CD4-positive, alpha-beta memory T cell (primary cell): Measurements from ENCODE around the gene EPS8. TPM values are rescaled to one million over a fixed set of nuclear protein-coding genes. Genes with fewer than 3 reads are reported as not detected.
"Not testable (repeated sequence)": the region's sequence is repeated elsewhere in the genome, so short reads cannot be mapped to it uniquely, and the experiment has no call there.

Source experiments
- CTCF ChIA-PET: fragments of 350-600 bp; sonication (Branson Sonifier 250); formaldehyde crosslinking; loops from one replicate; lab custom pipeline; 2021; ENCODE audit warnings: inconsistent platforms; ENCODE audit not compliant: partially characterized antibody; lab: Charles Lee
- POLR2A ChIA-PET: fragments of 350-600 bp; sonication (Branson Sonifier 250); formaldehyde crosslinking; loops from one replicate; lab custom pipeline; 2021; ENCODE audit not compliant: partially characterized antibody; lab: Charles Lee
- DNase-seq, 5 donors: peaks; one replicate each; pipeline versions ENCODE4 v3.0.0 to v3.0.0-alpha.2; 2020 to 2022; ENCODE audit warnings: mixed read lengths in 1 of 5
- H3K27ac ChIP-seq: one replicate; pipeline ENCODE4 v1.7.0; 2013; ENCODE audit warnings: low read depth, low read length
- H3K27me3 ChIP-seq: 2 replicates; pipeline ENCODE4 v1.7.0; 2013; ENCODE audit warnings: mild to moderate bottlenecking, low read length, moderate library complexity; ENCODE audit not compliant: insufficient read depth
- H3K36me3 ChIP-seq: 2 replicates; pipeline ENCODE4 v1.7.0; 2013; ENCODE audit warnings: mild to moderate bottlenecking, low read length, moderate library complexity; ENCODE audit not compliant: insufficient read depth
- H3K4me1 ChIP-seq: 2 replicates; pipeline ENCODE4 v1.7.0; 2013; ENCODE audit warnings: mild to moderate bottlenecking, low read length, moderate library complexity; ENCODE audit not compliant: insufficient read depth
- H3K4me3 ChIP-seq, 2 donors: one replicate each; pipeline ENCODE4 v1.7.0; 2013; ENCODE audit warnings: low read length in 2 of 2, mild to moderate bottlenecking in 1 of 2
- H3K9me3 ChIP-seq, 2 donors: one replicate each; pipeline ENCODE4 v1.7.0; 2013; ENCODE audit warnings: low read length in 2 of 2, control low read depth in 1 of 2; ENCODE audit not compliant: control insufficient read depth in 1 of 2
- H3K27ac Mint-ChIP-seq, 7 donors: one replicate each; pipeline ENCODE4 v1.8.0; 2020 to 2021; ENCODE audit warnings: mixed read lengths in 7 of 7, mild to moderate bottlenecking in 6 of 7, inconsistent platforms in 3 of 7, moderate library complexity in 3 of 7
- H3K27me3 Mint-ChIP-seq, 2 donors: one replicate each; pipeline ENCODE4 v1.8.0; 2020 to 2021; ENCODE audit warnings: mixed read lengths in 2 of 2
- H3K36me3 Mint-ChIP-seq, 2 donors: one replicate each; pipeline ENCODE4 v1.8.0; 2020 to 2021; ENCODE audit warnings: mixed read lengths in 2 of 2, inconsistent platforms in 1 of 2, mild to moderate bottlenecking in 1 of 2
- H3K4me1 Mint-ChIP-seq, 4 donors: one replicate each; pipeline ENCODE4 v1.8.0; 2020 to 2021; ENCODE audit warnings: mixed read lengths in 4 of 4, mild to moderate bottlenecking in 1 of 4
- H3K4me3 Mint-ChIP-seq, 8 donors: one replicate each; pipeline ENCODE4 v1.8.0; 2020 to 2021; ENCODE audit warnings: mixed read lengths in 8 of 8, mild to moderate bottlenecking in 7 of 8, moderate library complexity in 6 of 8, inconsistent platforms in 3 of 8
- H3K9me3 Mint-ChIP-seq, 8 donors: one replicate each; pipeline ENCODE4 v1.8.0; 2020 to 2021; ENCODE audit warnings: mixed read lengths in 8 of 8, mild to moderate bottlenecking in 5 of 8, inconsistent platforms in 3 of 8, moderate library complexity in 1 of 8
- intact Hi-C: fragments of 100-400 bp; cut with micrococcal nuclease; formaldehyde crosslinking; loops from one replicate; pipeline ENCODE4 v1.15.1; 2023
- polyA plus RNA-seq, 2 donors: library from polyadenylated mRNA; unstranded; fragments of 300-500 nt; fragmentation: Illumina TruSeq; gene quantifications; one replicate each; pipeline ENCODE4 v1.2.3, GENCODE V29; 2021
- total RNA-seq, 2 experiments: library from RNA; stranded (reverse); gene quantifications; one replicate each; pipeline ENCODE4 v1.2.3, GENCODE V29; 2021

The EPS8 gene
- total and polyA plus RNA-seq, 4 experiments from 2014 or later = 2.6 to 4.0 (median 3.6) TPM

GRCh38 chr12:15741082-15741481, 48.1 kb downstream of the EPS8 start:
- Mint-ChIP-seq H3K4me1 (no peaks in the 10 kb centered on the region), H3K4me3 (no peak overlapping the region), H3K36me3 (no peaks in the 10 kb centered on the region), H3K27me3 (peaks cover 0 to 3% of the 10 kb centered on the region in 2 donors), H3K27ac (no peak overlapping the region), H3K9me3 (peaks cover 2 to 19% (median 10%) of the 10 kb centered on the region in 8 donors)
- H3K9me3 ChIP-seq = no peaks in the 10 kb centered on the region
- no peaks in the 10 kb centered on the region for H3K27me3 ChIP-seq
- POLR2A ChIA-PET = no interaction called here
- DNase-seq = no peak
- no peaks in the 10 kb centered on the region for H3K36me3 ChIP-seq
- H3K4me3 ChIP-seq = no peak overlapping the region
- no peaks in the 10 kb centered on the region for H3K4me1 ChIP-seq
- intact Hi-C loops = no loop called here
- H3K27ac ChIP-seq = no peak overlapping the region
- CTCF ChIA-PET = no interaction called here

GRCh38 chr12:15740389-15740788, 48.8 kb downstream of the EPS8 start:
- H3K36me3 ChIP-seq, H3K27ac Mint-ChIP-seq, H3K4me1 Mint-ChIP-seq, H3K4me1 ChIP-seq, CTCF ChIA-PET, H3K9me3 ChIP-seq, H3K4me3 Mint-ChIP-seq, H3K27me3 Mint-ChIP-seq, H3K27me3 ChIP-seq, intact Hi-C loops, H3K4me3 ChIP-seq, H3K27ac ChIP-seq, POLR2A ChIA-PET, DNase-seq, H3K36me3 Mint-ChIP-seq: not testable (repeated sequence)
- peaks cover 2 to 19% (median 10%) of the 10 kb centered on the region in 8 donors for H3K9me3 Mint-ChIP-seq

GRCh38 chr12:15738438-15739015, 50.7 kb downstream of the EPS8 start:
- Mint-ChIP-seq H3K27ac (no peak overlapping the region), H3K4me3 (no peak overlapping the region), H3K36me3 (no peaks in the 10 kb centered on the region), H3K27me3 (peaks cover under 1 to 3% of the 10 kb centered on the region in 2 donors), H3K9me3 (peaks cover 2 to 15% (median 7%) of the 10 kb centered on the region in 8 donors), H3K4me1 (no peaks in the 10 kb centered on the region)
- intact Hi-C loops = no loop called here
- no peaks in the 10 kb centered on the region for H3K27me3 ChIP-seq
- no peaks in the 10 kb centered on the region for H3K9me3 ChIP-seq
- H3K4me1 ChIP-seq = no peaks in the 10 kb centered on the region
- H3K36me3 ChIP-seq = no peaks in the 10 kb centered on the region
- no peak overlapping the region for H3K4me3 ChIP-seq
- ChIA-PET CTCF (interaction anchor here (1.2 kb wide), 1 partner anchor 25 kb away, joined by 3 read pairs; no protein-coding TSS in a partner anchor), POLR2A (no interaction called here)
- no peak overlapping the region for H3K27ac ChIP-seq
- no peak for DNase-seq

- Histone ChIP-seq H3K4me3 (no peak overlapping the region), H3K4me1 (no peaks in the 10 kb centered on the region), H3K9me3 (no peaks in the 10 kb centered on the region), H3K36me3 (no peaks in the 10 kb centered on the region), H3K27me3 (no peaks in the 10 kb centered on the region), H3K27ac (no peak overlapping the region)
- DNase-seq = no peak
- ChIA-PET CTCF (interaction anchor here (1.4 to 1.5 kb wide), 2 partner anchors 37 to 54 kb away, joined by 3 to 4 read pairs; partner anchors contain the start of gene EPS8), POLR2A (no interaction called here)
- Mint-ChIP-seq H3K36me3 (no peaks in the 10 kb centered on the region), H3K4me1 (no peaks in the 10 kb centered on the region), H3K4me3 (no peak overlapping the region), H3K27ac (no peak overlapping the region), H3K9me3 (peaks cover 0 to 3% (median 0%) of the 10 kb centered on the region in 8 donors), H3K27me3 (peaks cover 3% of the 10 kb centered on the region in 2 donors)
- intact Hi-C loops = no loop called here
These were observed 53.2 kb downstream of the EPS8 start for GRCh38 chr12:15735837-15736615.

GRCh38 chr12:15733136-15733535, 56.1 kb downstream of the EPS8 start:
- Histone ChIP-seq H3K27me3 (no peaks in the 10 kb centered on the region), H3K9me3 (no peaks in the 10 kb centered on the region), H3K4me3 (no peak overlapping the region), H3K27ac (no peak overlapping the region), H3K36me3 (no peaks in the 10 kb centered on the region), H3K4me1 (no peaks in the 10 kb centered on the region)
- DNase-seq = no peak
- no peaks in the 10 kb centered on the region for H3K4me1 Mint-ChIP-seq
- ChIA-PET POLR2A (no interaction called here), CTCF (no interaction called here)
- intact Hi-C loops = no loop called here
- H3K4me3 Mint-ChIP-seq = no peak overlapping the region
- H3K36me3 Mint-ChIP-seq = no peaks in the 10 kb centered on the region
- peaks cover 0 to 7% of the 10 kb centered on the region in 2 donors for H3K27me3 Mint-ChIP-seq
- no peak overlapping the region for H3K27ac Mint-ChIP-seq
- no peaks in the 10 kb centered on the region for H3K9me3 Mint-ChIP-seq

- ChIA-PET CTCF (no interaction called here), POLR2A (no interaction called here)
- peaks cover 0 to 7% of the 10 kb centered on the region in 2 donors for H3K27me3 Mint-ChIP-seq
These were observed 56.7 kb downstream of the EPS8 start for GRCh38 chr12:15732341-15733061.

GRCh38 chr12:15731940-15732339, 57.2 kb downstream of the EPS8 start:
- peaks cover 0 to 7% of the 10 kb centered on the region in 2 donors for H3K27me3 Mint-ChIP-seq
- Histone ChIP-seq H3K9me3 (no peaks in the 10 kb centered on the region), H3K27me3 (no peaks in the 10 kb centered on the region), H3K4me1 (no peaks in the 10 kb centered on the region), H3K36me3 (no peaks in the 10 kb centered on the region), H3K4me3 (no peak overlapping the region), H3K27ac (no peak overlapping the region)
- ChIA-PET CTCF (no interaction called here), POLR2A (no interaction called here)
- no peak overlapping the region for H3K4me3 Mint-ChIP-seq
- DNase-seq = no peak
- no peaks in the 10 kb centered on the region for H3K9me3 Mint-ChIP-seq
- intact Hi-C loops = no loop called here
- H3K4me1 Mint-ChIP-seq = no peaks in the 10 kb centered on the region
- no peak overlapping the region for H3K27ac Mint-ChIP-seq
- no peaks in the 10 kb centered on the region for H3K36me3 Mint-ChIP-seq

More at GRCh38 chr12:15732341-15733061, 56.7 kb downstream of the EPS8 start:
- Mint-ChIP-seq H3K36me3 (no peaks in the 10 kb centered on the region), H3K27ac (no peak overlapping the region), H3K4me3 (no peak overlapping the region), H3K4me1 (no peaks in the 10 kb centered on the region), H3K9me3 (no peaks in the 10 kb centered on the region)
- H3K4me1 ChIP-seq = no peaks in the 10 kb centered on the region
- no peaks in the 10 kb centered on the region for H3K36me3 ChIP-seq
- no peaks in the 10 kb centered on the region for H3K9me3 ChIP-seq
- H3K27ac ChIP-seq = no peak overlapping the region
- intact Hi-C loops = no loop called here
- no peaks in the 10 kb centered on the region for H3K27me3 ChIP-seq
- DNase-seq = no peak
- no peak overlapping the region for H3K4me3 ChIP-seq
